Activated naive CD4-positive, alpha-beta T cell treated with Interleukin-2 at 50 U/mL for 16 hours (primary cell): ENCODE measurements around the gene STK33.

Experiments used
- DNase-seq: peaks from one replicate; pipeline ENCODE4 v3.0.0-alpha.2; 2020

The STK33 gene

GRCh38 chr11:8403310-8403709, 190.7 kb downstream of the STK33 start:
- DNase-seq: no peak

- DNase-seq: no peak
Observed at GRCh38 chr11:8392886-8393285, 201.1 kb downstream of the STK33 start.

DNA sequence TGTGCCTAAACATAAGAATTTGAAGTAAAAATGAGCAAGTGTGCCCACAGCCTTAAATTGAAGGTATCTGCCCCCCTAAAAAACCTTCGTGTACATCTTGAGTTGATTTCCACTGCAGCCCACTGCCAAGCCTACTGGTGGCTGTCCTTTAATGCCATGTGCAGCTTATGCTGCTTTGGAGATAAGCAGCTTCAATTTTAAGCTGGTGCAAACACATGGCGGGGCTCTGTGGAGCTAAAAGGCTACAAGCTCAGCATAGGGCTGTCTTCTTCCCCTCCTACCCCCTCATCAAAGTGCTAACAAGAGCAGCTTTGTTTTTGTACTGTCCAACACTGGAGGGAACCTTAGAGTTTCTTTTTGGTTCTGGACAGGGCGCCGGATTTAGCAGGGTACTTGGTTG, 201.9 kb downstream of the STK33 start:
- no peak for DNase-seq

- DNase-seq: no peak
Observed at GRCh38 chr11:8390851-8391612, 203.0 kb downstream of the STK33 start.

- no peak for DNase-seq
Observed at GRCh38 chr11:8389029-8389996, 204.7 kb downstream of the STK33 start.

DNA sequence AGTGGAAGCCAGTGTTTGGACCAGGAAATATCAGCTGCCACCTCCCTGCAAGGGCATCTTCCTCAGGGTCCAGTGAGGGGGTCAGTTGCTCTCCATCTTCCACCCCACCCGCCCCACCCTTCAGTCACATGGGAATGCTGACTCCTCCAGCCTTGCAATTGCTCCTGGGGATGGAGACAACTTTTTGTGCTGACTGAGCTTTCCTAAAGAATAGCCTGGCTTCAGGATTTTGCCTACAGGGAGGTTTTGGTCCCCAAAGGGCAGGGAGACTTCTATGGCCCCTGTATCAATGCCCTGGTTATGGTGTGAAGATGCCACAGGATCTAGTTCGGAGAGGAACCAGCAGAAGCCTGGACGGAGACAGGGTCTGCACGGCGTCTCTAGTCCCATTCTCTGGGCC, 206.3 kb downstream of the STK33 start:
- DNase-seq: no peak

GRCh38 chr11:8387141-8387540, 206.9 kb downstream of the STK33 start:
- DNase-seq: no peak

GRCh38 chr11:8386134-8386864, 207.7 kb downstream of the STK33 start:
- DNase-seq: no peak

- DNase-seq: no peak
Observed at GRCh38 chr11:8384199-8384821, 209.7 kb downstream of the STK33 start.

- DNase-seq: no peak
Observed at GRCh38 chr11:8383627-8384026, 210.4 kb downstream of the STK33 start.

GRCh38 chr11:8383227-8383626, 210.8 kb downstream of the STK33 start:
- no peak for DNase-seq

DNA sequence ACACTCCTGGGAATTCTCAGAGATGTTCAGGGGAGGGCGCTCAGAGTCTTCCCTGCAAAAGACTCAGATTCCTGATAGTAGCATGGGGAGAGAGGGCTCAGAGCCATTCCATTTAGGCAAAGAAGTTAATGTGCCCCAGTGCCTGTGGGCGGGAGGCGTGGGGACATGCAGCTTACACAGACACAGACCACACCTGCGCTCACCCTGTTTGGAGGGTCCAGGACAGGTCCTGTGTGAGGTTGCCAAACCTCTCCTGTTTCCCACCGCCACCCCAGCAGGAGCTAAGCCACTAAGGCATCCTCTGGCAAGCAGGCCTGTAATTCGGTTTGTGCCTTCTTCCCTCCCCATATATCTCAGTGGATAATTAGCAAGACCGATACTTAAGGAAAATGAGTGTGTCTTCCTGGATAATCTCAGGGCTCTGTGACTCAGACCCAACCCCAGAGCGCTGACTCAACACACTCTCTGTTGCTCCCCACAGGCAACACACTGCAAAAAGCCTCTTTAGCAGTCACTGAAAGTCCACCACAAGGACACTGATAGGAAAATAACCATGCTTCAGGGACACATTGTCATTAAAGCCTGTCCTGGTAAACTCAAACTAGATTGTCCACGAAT, 211.5 kb downstream of the STK33 start:
- no peak for DNase-seq

GRCh38 chr11:8381871-8382396, 212.1 kb downstream of the STK33 start:
- DNase-seq: no peak

DNA sequence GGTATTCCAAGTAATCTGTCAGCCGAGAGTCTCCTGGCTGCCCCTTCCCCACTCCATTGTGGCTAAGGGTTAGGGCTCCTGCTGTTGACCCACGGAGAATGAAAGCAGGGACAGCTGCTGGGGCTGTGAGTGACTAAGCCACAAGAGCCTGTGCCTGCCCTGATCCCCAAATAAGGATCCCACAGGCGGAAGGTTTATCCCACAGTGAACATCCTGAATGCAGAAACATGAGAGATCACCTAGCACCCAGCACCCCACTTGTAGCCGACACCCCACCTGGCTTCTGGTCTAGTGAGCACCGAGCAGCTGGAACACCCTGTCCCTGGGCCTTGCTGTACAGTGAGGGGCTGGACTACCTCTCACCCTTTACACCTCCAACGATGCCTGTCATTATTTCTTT, 212.7 kb downstream of the STK33 start:
- DNase-seq: no peak

DNA sequence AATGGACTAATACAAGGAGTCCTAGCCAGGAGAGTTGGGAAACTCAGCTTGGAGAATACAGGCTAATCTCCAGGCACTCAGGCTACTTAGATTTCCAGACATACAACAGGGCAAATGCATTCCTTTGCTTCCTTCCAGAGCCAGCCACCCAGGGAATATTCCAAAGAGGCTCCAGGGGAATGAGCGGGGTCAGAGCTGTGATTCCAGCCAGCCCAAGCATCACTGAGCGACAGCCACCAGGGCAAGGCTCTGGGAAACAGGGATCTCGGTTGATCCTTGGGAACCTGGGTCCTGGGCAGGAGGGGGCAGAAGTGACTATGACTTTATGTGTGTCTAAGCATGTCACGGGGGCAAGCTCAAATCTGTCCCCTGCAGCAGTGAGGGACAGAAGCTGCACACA, 218.1 kb downstream of the STK33 start:
- no peak for DNase-seq

GRCh38 chr11:8375460-8375859, 218.6 kb downstream of the STK33 start:
- DNase-seq: no peak

GRCh38 chr11:8374716-8375115, 219.3 kb downstream of the STK33 start:
- DNase-seq: no peak

DNA sequence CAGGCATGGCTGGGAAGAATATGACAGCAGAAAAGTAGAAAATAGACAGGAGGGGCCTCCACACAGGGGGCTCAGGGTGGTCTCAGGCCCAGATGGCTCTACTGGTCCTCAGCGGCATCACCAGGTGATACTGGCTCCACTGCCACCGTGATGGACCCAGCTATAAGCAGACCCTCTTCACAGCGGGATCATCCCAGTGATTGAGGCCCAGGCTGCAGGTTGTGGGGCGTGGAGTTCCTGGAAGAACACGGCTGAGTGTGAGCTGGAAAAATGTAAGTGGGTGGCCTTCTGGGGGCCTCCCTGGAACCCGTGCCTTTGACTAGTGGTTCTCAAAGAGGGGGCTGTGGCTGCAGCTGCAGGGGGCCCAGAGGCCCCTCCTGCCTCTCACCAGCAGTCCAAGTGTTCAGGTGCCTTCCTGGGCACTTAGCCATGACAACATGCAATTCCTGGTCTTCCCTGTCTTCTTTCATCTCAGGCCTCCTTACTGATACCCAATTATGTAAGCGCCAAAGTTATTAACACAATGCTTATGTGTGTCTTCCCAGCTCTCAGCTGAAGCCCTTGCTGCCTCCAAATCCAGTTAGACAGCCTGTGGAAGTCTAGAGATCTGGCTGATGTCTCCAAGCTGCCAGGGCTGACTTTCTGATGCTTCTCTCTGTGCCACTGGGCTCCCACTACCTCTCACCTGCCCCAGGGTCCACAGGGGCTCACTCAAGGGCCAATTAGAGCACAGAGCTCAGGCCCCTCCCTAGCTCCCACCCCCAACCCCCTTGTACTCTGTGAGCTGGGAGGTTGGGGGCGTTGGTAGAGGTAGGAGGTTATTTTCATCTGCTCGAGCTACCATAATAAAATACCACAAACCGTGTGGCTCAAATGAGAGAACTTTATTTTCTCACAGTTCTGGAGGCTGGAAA, 220.3 kb downstream of the STK33 start:
- no peak for DNase-seq

DNA sequence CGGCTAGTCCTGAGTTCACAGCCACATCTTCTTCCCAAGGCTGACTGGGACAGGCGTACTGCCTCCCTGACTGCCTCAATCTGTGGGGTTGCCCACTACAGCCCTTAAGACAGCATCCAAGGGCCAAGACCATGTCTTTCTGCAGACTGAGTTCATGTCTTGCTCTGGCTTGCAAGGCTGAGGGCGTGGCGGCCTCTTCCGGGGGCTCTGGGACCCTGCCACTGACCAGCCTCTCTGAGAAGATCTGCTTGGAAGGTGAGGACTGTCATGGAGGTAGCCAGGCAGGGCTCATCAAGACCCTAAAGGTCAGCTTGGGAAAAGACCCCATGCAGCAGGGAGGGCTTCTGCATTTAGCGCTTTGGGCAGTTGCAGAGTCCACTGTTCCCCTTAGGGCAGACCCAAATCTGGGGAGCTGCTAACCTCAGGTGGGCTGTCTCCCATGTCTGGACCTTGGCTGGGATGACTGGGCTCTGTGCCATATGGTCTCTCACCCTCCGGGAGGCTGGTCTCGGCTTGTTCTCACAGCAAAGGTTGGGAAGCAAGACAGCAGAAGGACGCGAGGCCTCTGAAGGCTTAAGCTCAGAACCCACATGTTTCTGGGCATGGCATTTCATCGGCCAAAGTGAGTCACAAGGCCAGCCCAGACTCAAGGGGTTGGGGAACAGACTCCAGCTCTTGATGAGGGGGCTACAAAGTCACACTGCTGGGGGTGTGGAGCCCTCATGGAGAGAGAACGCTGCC, 221.2 kb downstream of the STK33 start:
- DNase-seq: no peak

GRCh38 chr11:8371516-8371884, 222.5 kb downstream of the STK33 start:
- no peak for DNase-seq
